H1 (cell line): ENCODE data around the gene GALNT5. TPM values are rescaled to one million over a fixed set of nuclear protein-coding genes. Genes with fewer than 3 reads are reported as not detected.

ENCODE experiments used
- ATF2 ChIP-seq: IDR thresholded peaks from 2 replicates; pipeline ENCODE4 v1.6.1; 2012; ENCODE audit warnings: low read length, inconsistent platforms
- CREB1 ChIP-seq: IDR thresholded peaks from 2 replicates; pipeline ENCODE4 v1.6.1; 2012; ENCODE audit warnings: inconsistent platforms
- MAFK ChIP-seq: IDR thresholded peaks from 2 replicates; pipeline ENCODE4 v1.6.1; 2012; ENCODE audit warnings: low read depth, mild to moderate bottlenecking, improper control_type of control experiment, low read length
- polyA plus RNA-seq, 7 experiments: library from polyadenylated mRNA; depleted of rRNA in 3 of 7; stranded (reverse) in 5 of 7; unstranded in 2 of 7; fragments of >200 nt in 5 of 7; fragments of 200-250 nt in 2 of 7; gene quantifications; 1 replicate in 5 of 7; 2 replicates in 1 of 7; 4 replicates in 1 of 7; pipeline versions ENCODE4 v1.2.1 to v1.2.3, GENCODE V29; 2011 to 2013; ENCODE audit warnings: missing spikeins in 2 of 7, mixed read lengths in 2 of 7
- total RNA-seq: library from RNA; stranded (reverse); fragmentation: NEBNext Ultra II Directional; extraction: Animal tissue kit (Norgen Biotek cat#: 25700); gene quantifications from 2 replicates; pipeline ENCODE4 v1.2.1, GENCODE V29; 2021

The GALNT5 gene
- total and polyA plus RNA-seq, 2 of the 8 experiments (the other 6 are each of a cell fraction or from before 2014, with no cell fraction given) = 0.02 to 0.06 TPM

GRCh38 chr2:157262248-157262647, 4.7 kb downstream of the GALNT5 start (continued):
- TF ChIP-seq ATF2 (no peak), CREB1 (no peak), MAFK (no peak)
